Placental pericyte (primary cell): ENCODE results near the gene HCAR1. TPM values are rescaled to one million over a fixed set of nuclear protein-coding genes. Genes with fewer than 3 reads are reported as not detected.

Source experiments
- small RNA-seq: library from RNA; depleted of rRNA; stranded (forward); fragments of <200 nt; gene quantifications from one replicate; pipeline ENCODE3, GENCODE V24; 2012; ENCODE audit warnings: low replicate concordance
- total RNA-seq: library from RNA; depleted of rRNA; stranded (reverse); fragments of >200 nt; gene quantifications from 2 replicates; pipeline ENCODE4 v1.2.3, GENCODE V29; 2012

The HCAR1 gene, protein sequence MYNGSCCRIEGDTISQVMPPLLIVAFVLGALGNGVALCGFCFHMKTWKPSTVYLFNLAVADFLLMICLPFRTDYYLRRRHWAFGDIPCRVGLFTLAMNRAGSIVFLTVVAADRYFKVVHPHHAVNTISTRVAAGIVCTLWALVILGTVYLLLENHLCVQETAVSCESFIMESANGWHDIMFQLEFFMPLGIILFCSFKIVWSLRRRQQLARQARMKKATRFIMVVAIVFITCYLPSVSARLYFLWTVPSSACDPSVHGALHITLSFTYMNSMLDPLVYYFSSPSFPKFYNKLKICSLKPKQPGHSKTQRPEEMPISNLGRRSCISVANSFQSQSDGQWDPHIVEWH
- 0.66 and 0.72 TPM in 2 replicates for total RNA-seq

DNA sequence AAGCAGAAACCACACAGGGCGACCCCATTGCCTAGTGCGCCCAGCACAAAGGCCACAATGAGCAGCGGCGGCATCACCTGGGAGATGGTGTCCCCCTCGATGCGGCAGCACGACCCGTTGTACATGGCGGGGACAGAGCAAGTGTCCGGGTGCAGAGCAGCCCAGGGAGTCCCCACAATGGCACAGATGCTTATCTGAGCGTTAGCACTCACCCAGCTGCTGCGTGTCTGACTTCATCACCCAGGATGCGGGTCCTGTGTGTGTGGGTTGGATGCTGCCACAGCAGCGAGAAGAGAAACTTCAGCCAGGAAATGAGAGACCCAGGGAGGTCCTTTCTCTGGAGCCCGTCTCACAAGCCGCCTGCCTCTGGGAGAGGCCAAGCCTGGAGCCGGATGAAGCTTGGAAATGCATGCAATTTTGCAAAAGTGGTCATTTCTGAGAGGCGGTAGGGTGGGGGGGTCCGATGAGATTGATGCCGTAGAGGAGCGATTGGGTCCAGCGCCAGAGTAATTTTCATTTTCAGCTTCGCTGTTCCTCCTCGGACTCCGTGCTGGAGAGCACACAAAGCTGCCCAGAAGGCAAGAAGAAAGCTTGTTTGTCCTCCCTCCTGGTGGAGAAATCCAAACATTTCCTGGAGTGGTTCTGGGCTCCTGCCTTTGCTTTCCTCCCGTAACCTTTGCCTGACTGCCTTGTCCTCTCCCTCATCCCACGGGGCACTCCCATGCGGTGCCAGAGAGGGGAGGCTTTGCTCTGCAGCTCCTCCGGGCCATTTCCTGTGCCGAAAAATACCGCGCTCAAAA lies at the start of gene HCAR1:
Gene HCAR1, minus strand, starts transcription at position 630 of the 800 bp plus-strand sequence. Its CDS starts 505 bp downstream, at position 125.

DNA sequence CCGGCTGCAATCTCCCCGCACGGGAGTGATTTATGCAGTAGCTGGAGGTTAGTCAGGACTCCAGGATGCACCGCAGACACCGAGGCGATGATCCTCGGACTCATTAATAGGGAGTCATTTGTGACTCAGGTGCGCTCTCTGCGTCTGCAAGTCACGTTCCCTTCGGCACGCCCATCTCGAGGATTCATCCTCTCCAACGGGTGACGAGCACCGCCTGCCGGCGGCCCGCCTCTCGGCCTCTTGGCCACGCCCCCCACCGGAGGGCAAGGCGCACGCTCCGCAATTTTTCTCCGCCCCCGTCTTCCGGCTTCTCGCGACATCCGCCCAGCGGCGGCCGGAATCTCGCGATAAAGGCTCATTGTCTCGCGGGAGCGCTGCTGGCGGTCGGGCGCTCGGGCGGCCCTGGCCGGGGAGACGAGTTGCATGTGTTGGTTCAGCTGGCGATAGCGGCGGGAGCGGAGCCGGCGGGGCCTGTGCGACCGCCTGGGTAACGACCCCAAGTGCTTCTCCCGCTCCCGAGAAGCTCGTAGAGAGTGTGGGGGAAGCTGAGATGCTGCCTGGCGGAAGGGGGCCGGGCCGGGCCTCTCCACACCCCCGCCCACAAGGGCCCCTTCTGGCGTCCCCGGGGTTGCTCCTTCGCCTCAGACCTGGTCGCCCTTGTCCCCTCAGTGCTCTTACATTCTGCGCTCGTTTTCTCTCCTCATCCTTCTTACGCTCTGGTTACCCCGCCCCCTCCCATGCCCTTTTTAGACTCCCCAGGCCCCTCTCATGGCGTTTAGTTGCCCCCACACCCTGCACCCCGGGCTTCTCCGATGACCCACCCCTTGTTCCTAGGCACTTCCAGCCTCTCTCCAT lies 22.0 kb upstream of the HCAR1 start, which contains the start of gene DENR:
Gene DENR, plus strand, starts transcription at position 361 of the 855 bp plus-strand sequence. CDS start 878 bp downstream, outside the sequence.

DNA sequence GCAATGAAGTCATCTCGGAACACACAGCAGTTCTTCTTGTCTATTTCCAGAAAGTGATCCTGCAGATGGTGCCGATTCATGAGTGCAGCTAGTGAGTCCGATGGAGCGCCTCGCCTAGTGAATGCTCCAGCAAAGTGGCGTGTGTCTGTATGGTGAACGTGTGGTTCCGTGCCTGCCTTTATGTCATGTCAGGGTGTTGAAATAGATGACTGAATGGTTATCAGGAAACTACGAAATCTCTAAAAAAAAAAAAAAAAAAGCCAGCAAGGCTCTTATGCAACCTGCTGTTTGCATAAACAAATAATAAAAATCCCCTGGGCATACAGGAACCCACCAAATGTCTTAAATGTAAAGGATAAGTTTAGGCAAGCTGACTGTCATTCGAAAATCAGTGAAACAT lies 14.0 kb downstream of the HCAR1 start, which contains the start of gene HCAR3:
Gene HCAR3, minus strand, starts transcription at position 154 of the 400 bp plus-strand sequence. Its CDS starts 74 bp downstream, at position 80.

DNA sequence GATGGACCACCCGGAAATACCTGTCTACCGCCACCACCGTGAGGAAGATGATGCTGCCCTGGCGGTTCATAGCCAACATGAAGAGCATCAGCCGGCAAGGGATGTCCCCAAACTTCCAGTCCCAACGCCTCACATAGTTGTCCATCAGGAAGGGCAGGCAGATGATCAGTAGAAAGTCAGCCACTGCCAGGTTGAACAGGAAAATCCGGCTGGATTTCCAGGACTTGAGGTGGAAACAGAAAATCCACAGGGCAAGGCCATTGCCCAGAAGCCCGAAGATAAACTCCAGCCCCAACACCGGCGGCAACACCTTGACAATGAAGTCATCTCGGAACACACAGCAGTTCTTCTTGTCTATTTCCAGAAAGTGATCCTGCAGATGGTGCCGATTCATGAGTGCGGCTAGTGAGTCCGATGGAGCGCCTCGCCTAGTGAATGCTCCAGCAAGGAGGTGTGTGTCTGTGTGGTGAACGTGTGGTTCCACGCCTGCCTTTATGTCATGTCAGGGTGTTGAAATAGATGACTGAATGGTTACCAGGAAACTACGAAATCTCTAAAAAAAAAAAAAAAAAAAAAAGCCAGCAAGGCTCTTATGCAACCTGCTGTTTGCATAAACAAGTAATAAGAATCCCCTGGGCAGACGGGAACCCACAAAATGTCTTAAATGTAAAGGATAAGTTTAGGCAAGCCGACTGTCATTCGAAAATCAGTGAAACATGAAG lies 27.6 kb downstream of the HCAR1 start, which contains the start of gene HCAR2:
Gene HCAR2, minus strand, starts transcription at position 468 of the 722 bp plus-strand sequence. Its CDS starts 74 bp downstream, at position 394.

Small RNAs within 50 kb of the gene (small RNA-seq; reads per million reads assigned to genes)
- gene AC026333.2 (not detected), gene RF00019 (not detected)

Other genes starting within 250 kb of the HCAR1 start
- 17.9 and 21.9 TPM in 2 replicates for gene ZCCHC8, start 229.9 kb downstream of the HCAR1 start, total RNA-seq
- gene RSRC2, start 203.9 kb downstream of the HCAR1 start, total RNA-seq: 42.5 and 44.2 TPM in 2 replicates
- gene KNTC1, start 203.6 kb downstream of the HCAR1 start, total RNA-seq: 4.8 and 62.3 TPM in 2 replicates
- 2.4 TPM in 1 of 2 replicates, not detected in the other for gene HCAR2, start 27.5 kb downstream of the HCAR1 start, total RNA-seq
- gene HCAR3, start 14.0 kb downstream of the HCAR1 start, total RNA-seq: 0.14 and 1.8 TPM in 2 replicates
- gene DENR, start 22.0 kb upstream of the HCAR1 start, total RNA-seq: 39.6 and 54.7 TPM in 2 replicates
- gene CCDC62, start 43.7 kb upstream of the HCAR1 start, total RNA-seq: 0.57 and 1.3 TPM in 2 replicates
- 9.6 and 15.6 TPM in 2 replicates for gene HIP1R, start 104.6 kb upstream of the HCAR1 start, total RNA-seq
- 26.0 and 32.1 TPM in 2 replicates for gene VPS37B, start 165.3 kb upstream of the HCAR1 start, total RNA-seq
- 7.0 and 13.7 TPM in 2 replicates for gene ABCB9, start 235.6 kb upstream of the HCAR1 start, total RNA-seq
- 12.7 and 17.3 TPM in 2 replicates for gene OGFOD2, start 244.4 kb upstream of the HCAR1 start, total RNA-seq
- 104 and 175 TPM in 2 replicates for gene ARL6IP4, start 249.8 kb upstream of the HCAR1 start, total RNA-seq